A673 (cell line): ENCODE results near the gene ST3GAL4. TPM values are rescaled to one million over a fixed set of nuclear protein-coding genes. Genes with fewer than 3 reads are reported as not detected.

ENCODE experiments used
- BruUV-seq: library from RNA; stranded (reverse); fragments of 400-500 nt; replicated peaks from 2 replicates; lab custom pipeline; 2021; lab: Mats Ljungman, UMichigan
- CTCF ChIA-PET: fragments of 300-600 bp; sonication (Branson Sonifier 250); formaldehyde crosslinking; loops from one replicate; lab custom pipeline; 2022; ENCODE audit warnings: antibody characterized with exemption; lab: Charles Lee
- POLR2A ChIA-PET: fragments of 300-600 bp; sonication (Branson Sonifier 250); formaldehyde crosslinking; loops from one replicate; lab custom pipeline; 2022; ENCODE audit warnings: antibody characterized with exemption; ENCODE audit not compliant: low non-redundant PET; lab: Charles Lee
- DNase-seq: peaks from one replicate; pipeline ENCODE4 v3.0.0-alpha.2; 2015; ENCODE audit warnings: low spot score
- H3K27ac ChIP-seq: fragments of 200-600 bp; sonication (generic); 2 replicates; pipeline ENCODE4 v1.5.1; 2016; ENCODE audit warnings: mixed run types, low read depth, mild to moderate bottlenecking, mixed read lengths, antibody characterized with exemption, low read length; ENCODE audit not compliant: poor library complexity, severe bottlenecking
- H3K27me3 ChIP-seq: fragments of 200-600 bp; sonication (generic); replicated peaks from 2 replicates; pipeline ENCODE4 v1.6.1; 2017; ENCODE audit warnings: mixed run types, low read depth, mild to moderate bottlenecking, mixed read lengths, antibody characterized with exemption, low read length; ENCODE audit not compliant: insufficient read depth, poor library complexity
- H3K36me3 ChIP-seq: fragments of 200-600 bp; sonication (generic); 2 replicates; pipeline ENCODE4 v1.6.1; 2016; ENCODE audit warnings: mixed run types, mild to moderate bottlenecking, mixed read lengths, antibody characterized with exemption, low read length; ENCODE audit not compliant: insufficient read depth, poor library complexity, severe bottlenecking
- H3K4me1 ChIP-seq: fragments of 200-600 bp; sonication (generic); 2 replicates; pipeline ENCODE4 v1.6.1; 2017; ENCODE audit warnings: mixed run types, mild to moderate bottlenecking, mixed read lengths, antibody characterized with exemption, low read length; ENCODE audit not compliant: insufficient read depth, poor library complexity, severe bottlenecking
- H3K4me3 ChIP-seq: fragments of 200-600 bp; sonication (generic); 2 replicates; pipeline ENCODE4 v1.5.1; 2016; ENCODE audit warnings: low read depth, mixed run types, mild to moderate bottlenecking, mixed read lengths, low read length; ENCODE audit not compliant: poor library complexity, severe bottlenecking
- H3K9me3 ChIP-seq: fragments of 200-600 bp; sonication (generic); 2 replicates; pipeline ENCODE4 v1.6.1; 2016; ENCODE audit warnings: mixed run types, low read depth, mild to moderate bottlenecking, mixed read lengths, antibody characterized with exemption, low read length; ENCODE audit not compliant: poor library complexity, severe bottlenecking
- CTCF ChIP-seq: fragments of 300-800, 200-600 bp; sonication (generic); conservative IDR thresholded peaks from 2 replicates; pipeline ENCODE4 v1.5.1; 2017; ENCODE audit warnings: low read depth, mild to moderate bottlenecking, antibody characterized with exemption, low read length, moderate library complexity, mixed read lengths
- EZH2 ChIP-seq: fragments of 200-600 bp; sonication (generic); IDR thresholded peaks from 2 replicates; pipeline ENCODE4 v1.6.1; 2017; ENCODE audit warnings: borderline replicate concordance, low read depth, mild to moderate bottlenecking, mixed read lengths, antibody characterized with exemption, low read length; ENCODE audit not compliant: poor library complexity, severe bottlenecking
- intact Hi-C: fragments of 100-400 bp; cut with micrococcal nuclease; formaldehyde crosslinking; loops from one replicate; pipeline ENCODE4 v1.10.0; 2022; ENCODE audit not compliant: unreplicated experiment
- total RNA-seq: library from RNA; stranded (reverse); gene quantifications from 2 replicates; pipeline ENCODE4 v1.2.3, GENCODE V29; 2021

ST3GAL4 gene
- total RNA-seq, 1 experiment from 2014 or later = 29.9 TPM

GRCh38 chr11:126437731-126438130, 82.2 kb downstream of the ST3GAL4 start:
- intact Hi-C loops = no loop called here
- ChIA-PET CTCF (no interaction called here), POLR2A (no interaction called here)
- no peak overlapping the region for H3K27ac ChIP-seq
- BruUV-seq = no TSS peak
- no peak overlapping the region for H3K4me3 ChIP-seq
- TF ChIP-seq EZH2 (no peak), CTCF (no peak)
- DNase-seq = no peak
- no peaks in the 10 kb centered on the region for H3K9me3 ChIP-seq
- H3K4me1 ChIP-seq = no peaks in the 10 kb centered on the region
- no peaks in the 10 kb centered on the region for H3K27me3 ChIP-seq
- H3K36me3 ChIP-seq = no peaks in the 10 kb centered on the region

DNA sequence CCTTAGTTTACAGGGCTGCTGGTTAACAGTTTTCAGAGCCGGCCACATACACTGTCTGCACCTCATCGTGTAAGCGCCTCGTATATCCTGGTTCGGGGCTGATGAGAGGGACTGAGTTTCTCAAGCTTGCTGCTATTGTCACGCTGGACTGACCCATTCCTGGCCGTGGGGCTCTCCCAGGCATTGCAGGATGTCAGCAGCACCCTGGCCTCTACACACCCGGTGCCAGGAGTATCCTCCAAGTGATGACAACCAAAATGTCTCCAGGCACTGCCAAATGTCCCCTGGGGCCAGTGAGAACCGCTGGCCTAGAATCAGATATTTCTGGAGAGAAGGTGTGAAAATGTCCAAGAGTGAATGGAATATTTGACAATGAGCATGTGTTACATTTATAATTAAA, 82.8 kb downstream of the ST3GAL4 start:
- no peaks in the 10 kb centered on the region for H3K9me3 ChIP-seq
- intact Hi-C loops = no loop called here
- BruUV-seq = no TSS peak
- POLR2A ChIA-PET = no interaction called here
- DNase-seq = no peak
- no peaks in the 10 kb centered on the region for H3K36me3 ChIP-seq
- TF ChIP-seq CTCF (no peak), EZH2 (no peak)
- CTCF ChIA-PET = no interaction called here
- H3K27ac ChIP-seq = no peak overlapping the region
- no peak overlapping the region for H3K4me3 ChIP-seq
- H3K4me1 ChIP-seq = no peaks in the 10 kb centered on the region
- no peaks in the 10 kb centered on the region for H3K27me3 ChIP-seq

DNA sequence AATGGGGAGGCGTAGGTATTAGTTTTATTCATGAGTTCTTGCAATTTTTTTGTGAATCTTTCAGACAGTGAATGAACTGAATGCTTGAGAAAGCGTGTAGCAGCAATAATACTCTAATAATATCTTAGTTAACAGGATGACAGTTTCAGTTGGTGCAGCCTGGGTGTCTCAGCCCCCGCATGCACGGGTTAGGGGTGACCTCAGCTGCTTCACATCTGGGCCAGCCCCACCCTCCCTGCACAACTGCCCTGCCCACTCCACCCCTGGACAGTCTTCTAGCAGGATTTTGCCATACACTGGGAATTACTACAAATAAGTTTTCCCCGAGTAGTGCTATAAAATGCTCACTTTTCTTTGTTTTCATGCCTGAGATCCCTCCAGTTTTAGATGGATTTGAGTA, 83.2 kb downstream of the ST3GAL4 start:
- no peaks in the 10 kb centered on the region for H3K9me3 ChIP-seq
- no peaks in the 10 kb centered on the region for H3K4me1 ChIP-seq
- POLR2A ChIA-PET = no interaction called here
- H3K27ac ChIP-seq = no peak overlapping the region
- no peaks in the 10 kb centered on the region for H3K27me3 ChIP-seq
- intact Hi-C loops = no loop called here
- DNase-seq = no peak
- BruUV-seq = no TSS peak
- no peak for TF ChIP-seq CTCF
- TF ChIP-seq EZH2 = no peak
- CTCF ChIA-PET = no interaction called here
- H3K36me3 ChIP-seq = no peaks in the 10 kb centered on the region
- no peak overlapping the region for H3K4me3 ChIP-seq
